AG04449 (cell line): ENCODE data around the gene VAV2.

Source experiments
- CTCF ChIA-PET: fragments of 350-600 bp; formaldehyde crosslinking; extraction: SDS; loops from one replicate; lab custom pipeline; 2021; ENCODE audit warnings: antibody characterized with exemption; lab: Yijun Ruan, JAX
- POLR2A ChIA-PET: fragments of 400-600, 350-600 bp; formaldehyde crosslinking; extraction: SDS; loops from one replicate; lab custom pipeline; 2020; ENCODE audit warnings: antibody characterized with exemption, inconsistent platforms; lab: Yijun Ruan, JAX
- DNase-seq: peaks from one replicate; pipeline ENCODE4 v3.0.0-alpha.2; 2010; ENCODE audit warnings: low read depth, low spot score
- H3K4me3 ChIP-seq: 2 replicates; pipeline ENCODE4 v1.5.1; 2011; ENCODE audit warnings: low read depth, mild to moderate bottlenecking, control low read depth, low read length
- CTCF ChIP-seq: IDR thresholded peaks from one replicate; pipeline ENCODE4 v1.5.1; 2011; ENCODE audit warnings: mild to moderate bottlenecking, moderate library complexity, low read length, control low read depth, inconsistent platforms; ENCODE audit not compliant: insufficient read depth; ENCODE audit errors: missing control alignments

Gene VAV2

GRCh38 chr9:134007571-134007970 lies 15.4 kb upstream of the VAV2 start:
- POLR2A ChIA-PET = no interaction called here
- no peak for TF ChIP-seq CTCF
- CTCF ChIA-PET = interaction anchor here (0.7 to 6.1 kb wide), 2 partner anchors 12 to 17 kb away, joined by 3 to 56 read pairs; no protein-coding TSS in a partner anchor
- no peak overlapping the region for H3K4me3 ChIP-seq
- no peak for DNase-seq

GRCh38 chr9:134007150-134007549 lies 15.0 kb upstream of the VAV2 start:
- CTCF ChIA-PET = interaction anchor here (6.1 kb wide), 1 partner anchor 12 kb away, joined by 56 read pairs; no protein-coding TSS in a partner anchor
- POLR2A ChIA-PET = no interaction called here

GRCh38 chr9:134005381-134005780 lies 13.3 kb upstream of the VAV2 start:
- DNase-seq = no peak
- ChIA-PET POLR2A (no interaction called here), CTCF (interaction anchor here (0.8 to 2.1 kb wide), 3 partner anchors 8 to 223 kb away, joined by 3 to 9 read pairs (median 6); no protein-coding TSS in a partner anchor)
- H3K4me3 ChIP-seq = no peak overlapping the region
- TF ChIP-seq CTCF = no peak

More at GRCh38 chr9:134007150-134007549, 15.0 kb upstream of the VAV2 start:
- DNase-seq = no peak
- no peak overlapping the region for H3K4me3 ChIP-seq
- TF ChIP-seq CTCF = no peak

- CTCF ChIA-PET = interaction anchor here (0.8 to 2.1 kb wide), 3 partner anchors 8 to 222 kb away, joined by 3 to 9 read pairs (median 6); no protein-coding TSS in a partner anchor
- POLR2A ChIA-PET = no interaction called here
- no peak for DNase-seq
Observed at GRCh38 chr9:134004881-134005280, 12.8 kb upstream of the VAV2 start.

GRCh38 chr9:134004131-134004873 lies 12.2 kb upstream of the VAV2 start:
- no peak for DNase-seq
- CTCF ChIA-PET = interaction anchor here (1.1 to 2.1 kb wide), 3 partner anchors 9 to 222 kb away, joined by 6 to 9 read pairs (median 7); no protein-coding TSS in a partner anchor
- POLR2A ChIA-PET = no interaction called here
- H3K4me3 ChIP-seq = no peak overlapping the region
- no peak for TF ChIP-seq CTCF

More at GRCh38 chr9:134004881-134005280, 12.8 kb upstream of the VAV2 start:
- TF ChIP-seq CTCF = no peak
- H3K4me3 ChIP-seq = no peak overlapping the region

- POLR2A ChIA-PET = no interaction called here
Observed at GRCh38 chr9:134003237-134003636, 11.1 kb upstream of the VAV2 start.

More at GRCh38 chr9:134003237-134003636, 11.1 kb upstream of the VAV2 start:
- DNase-seq = no peak
- H3K4me3 ChIP-seq = no peak overlapping the region
- TF ChIP-seq CTCF = no peak
- CTCF ChIA-PET = interaction anchor here (1.1 to 1.2 kb wide), 2 partner anchors 221 kb away, joined by 5 to 7 read pairs; no protein-coding TSS in a partner anchor
